Osteocyte (in vitro differentiated cells): ENCODE results near the gene AHNAK. TPM values are rescaled to one million over a fixed set of nuclear protein-coding genes. Genes with fewer than 3 reads are reported as not detected.

Source experiments
- DNase-seq: peaks from one replicate; pipeline ENCODE4 v3.0.0; 2021; ENCODE audit warnings: mixed read lengths; ENCODE audit not compliant: unreplicated experiment; ENCODE audit errors: extremely low spot score
- H3K27ac Mint-ChIP-seq: one replicate; pipeline ENCODE4 v1.8.0; 2021; ENCODE audit warnings: mild to moderate bottlenecking, mixed read lengths; ENCODE audit not compliant: unreplicated experiment
- H3K27me3 Mint-ChIP-seq: one replicate; pipeline ENCODE4 v1.8.0; 2021; ENCODE audit warnings: mixed read lengths; ENCODE audit not compliant: unreplicated experiment
- H3K36me3 Mint-ChIP-seq: one replicate; pipeline ENCODE4 v1.8.0; 2021; ENCODE audit warnings: mixed read lengths; ENCODE audit not compliant: unreplicated experiment
- H3K4me1 Mint-ChIP-seq: one replicate; pipeline ENCODE4 v1.8.0; 2021; ENCODE audit warnings: mixed read lengths; ENCODE audit not compliant: unreplicated experiment
- H3K4me3 Mint-ChIP-seq: one replicate; pipeline ENCODE4 v1.8.0; 2021; ENCODE audit warnings: mild to moderate bottlenecking, moderate library complexity, mixed read lengths; ENCODE audit not compliant: unreplicated experiment
- H3K9me3 Mint-ChIP-seq: one replicate; pipeline ENCODE4 v1.8.0; 2021; ENCODE audit warnings: mixed read lengths; ENCODE audit not compliant: unreplicated experiment
- total RNA-seq: library from RNA; stranded (reverse); gene quantifications from 2 replicates; pipeline ENCODE4 v1.2.1, GENCODE V29; 2021
- TF ChIP-seq, protein P1 (sequence below): fragments of 200-600 bp; sonication (generic); IDR thresholded peaks from 2 replicates; pipeline ENCODE4 v1.5.0; 2021; ENCODE audit warnings: antibody characterized with exemption, mild to moderate bottlenecking, moderate library complexity

The AHNAK gene
- total RNA-seq, 1 donor from 2014 or later, result 462 TPM

DNA sequence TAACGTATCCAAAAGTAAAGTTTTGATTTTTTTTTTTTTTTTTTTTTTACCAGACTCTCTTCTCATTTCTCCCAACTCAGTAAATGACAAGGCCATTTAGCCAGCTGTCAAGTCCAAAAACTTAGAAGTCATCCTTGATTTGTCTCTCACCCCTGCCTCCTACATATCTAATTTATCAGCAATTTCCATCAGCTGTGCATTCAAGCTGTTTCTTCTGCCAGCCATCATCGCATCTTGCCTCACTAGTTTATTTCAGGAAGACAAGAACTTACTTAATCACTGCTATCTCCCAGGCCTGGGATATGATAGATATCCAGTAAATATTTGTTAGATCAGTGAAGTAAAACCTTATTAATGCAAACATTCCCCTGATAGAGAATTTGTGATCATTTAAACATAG, 80.2 kb downstream of the AHNAK start:
- no peak overlapping the region for H3K4me3 Mint-ChIP-seq
- H3K4me1 Mint-ChIP-seq, result peaks cover 18% of the 10 kb centered on the region
- TF ChIP-seq, protein P1, sequence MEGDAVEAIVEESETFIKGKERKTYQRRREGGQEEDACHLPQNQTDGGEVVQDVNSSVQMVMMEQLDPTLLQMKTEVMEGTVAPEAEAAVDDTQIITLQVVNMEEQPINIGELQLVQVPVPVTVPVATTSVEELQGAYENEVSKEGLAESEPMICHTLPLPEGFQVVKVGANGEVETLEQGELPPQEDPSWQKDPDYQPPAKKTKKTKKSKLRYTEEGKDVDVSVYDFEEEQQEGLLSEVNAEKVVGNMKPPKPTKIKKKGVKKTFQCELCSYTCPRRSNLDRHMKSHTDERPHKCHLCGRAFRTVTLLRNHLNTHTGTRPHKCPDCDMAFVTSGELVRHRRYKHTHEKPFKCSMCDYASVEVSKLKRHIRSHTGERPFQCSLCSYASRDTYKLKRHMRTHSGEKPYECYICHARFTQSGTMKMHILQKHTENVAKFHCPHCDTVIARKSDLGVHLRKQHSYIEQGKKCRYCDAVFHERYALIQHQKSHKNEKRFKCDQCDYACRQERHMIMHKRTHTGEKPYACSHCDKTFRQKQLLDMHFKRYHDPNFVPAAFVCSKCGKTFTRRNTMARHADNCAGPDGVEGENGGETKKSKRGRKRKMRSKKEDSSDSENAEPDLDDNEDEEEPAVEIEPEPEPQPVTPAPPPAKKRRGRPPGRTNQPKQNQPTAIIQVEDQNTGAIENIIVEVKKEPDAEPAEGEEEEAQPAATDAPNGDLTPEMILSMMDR, result no peak
- no peak overlapping the region for H3K27ac Mint-ChIP-seq
- H3K36me3 Mint-ChIP-seq, result no peaks in the 10 kb centered on the region
- H3K27me3 Mint-ChIP-seq, result no peaks in the 10 kb centered on the region
- no peak for DNase-seq
- no peaks in the 10 kb centered on the region for H3K9me3 Mint-ChIP-seq

DNA sequence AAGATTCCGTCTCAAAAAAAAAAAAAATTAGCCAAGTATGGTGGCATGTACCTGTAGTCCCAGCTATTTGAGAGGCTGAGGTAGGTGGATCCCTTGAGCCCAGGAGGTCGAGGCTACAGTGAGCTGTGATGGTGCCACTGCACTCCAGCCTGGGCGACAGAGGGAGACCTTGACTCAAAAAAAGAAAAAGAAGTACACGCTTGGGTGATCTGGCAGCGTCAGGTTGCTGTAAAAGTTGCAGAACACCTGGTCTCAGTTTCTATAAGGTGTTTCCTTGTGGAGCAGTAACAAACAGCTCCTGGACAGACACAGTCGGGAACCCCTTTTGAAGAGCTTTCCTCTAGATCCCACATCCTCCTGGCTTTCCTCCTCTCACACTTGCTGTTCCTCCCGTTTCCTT, 82.0 kb downstream of the AHNAK start:
- Mint-ChIP-seq H3K36me3 (no peaks in the 10 kb centered on the region), H3K27ac (no peak overlapping the region), H3K4me1 (peaks cover 20% of the 10 kb centered on the region), H3K4me3 (no peak overlapping the region), H3K27me3 (no peaks in the 10 kb centered on the region), H3K9me3 (no peaks in the 10 kb centered on the region)
- TF ChIP-seq, protein P1, result no peak
- DNase-seq, result no peak

DNA sequence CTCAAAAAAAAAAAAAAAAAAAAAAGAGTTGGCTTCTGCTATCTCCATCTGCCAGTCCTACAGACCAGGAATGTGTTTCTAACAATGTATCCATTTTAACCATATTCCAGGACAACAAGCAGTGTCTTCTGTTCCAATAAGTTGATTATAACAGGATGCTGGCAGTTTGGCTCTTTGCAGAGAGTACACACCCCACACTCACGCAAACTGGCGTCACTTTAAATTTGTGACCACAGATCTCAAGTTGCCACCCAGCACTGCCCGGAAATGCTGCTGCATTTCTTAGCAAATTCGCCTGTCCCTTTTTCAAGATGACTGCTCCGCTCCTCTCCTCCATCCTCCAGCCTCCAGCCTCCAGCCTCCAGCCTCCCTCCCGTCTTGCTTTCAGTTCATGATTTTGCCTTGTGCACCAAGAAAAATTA, 83.5 kb downstream of the AHNAK start:
- H3K27me3 Mint-ChIP-seq, result no peaks in the 10 kb centered on the region
- H3K27ac Mint-ChIP-seq, result no peak overlapping the region
- H3K4me3 Mint-ChIP-seq, result no peak overlapping the region
- no peaks in the 10 kb centered on the region for H3K9me3 Mint-ChIP-seq
- TF ChIP-seq, protein P1, result no peak
- peaks cover 20% of the 10 kb centered on the region for H3K4me1 Mint-ChIP-seq
- DNase-seq, result no peak
- no peaks in the 10 kb centered on the region for H3K36me3 Mint-ChIP-seq

DNA sequence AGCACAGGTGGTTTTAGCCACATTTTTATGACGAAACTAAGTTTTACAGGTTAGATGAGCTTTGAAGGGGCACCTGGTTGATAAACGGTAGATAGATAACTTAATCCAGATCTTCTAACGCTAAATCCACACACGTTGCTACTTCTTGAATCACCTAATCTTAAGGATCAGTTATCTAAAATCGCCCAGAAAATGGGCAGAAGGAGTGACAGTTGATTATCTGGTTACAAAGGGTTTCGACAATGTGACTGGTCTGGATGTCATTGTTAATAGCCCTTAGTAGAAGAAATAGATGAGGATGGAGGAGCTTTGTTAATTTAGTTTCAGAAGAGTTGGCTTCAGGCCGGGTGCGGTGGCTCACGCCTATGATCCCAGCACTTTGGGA, 84.1 kb downstream of the AHNAK start:
- TF ChIP-seq, protein P1, result no peak
- Mint-ChIP-seq H3K27ac (no peak overlapping the region), H3K27me3 (no peaks in the 10 kb centered on the region)

DNA sequence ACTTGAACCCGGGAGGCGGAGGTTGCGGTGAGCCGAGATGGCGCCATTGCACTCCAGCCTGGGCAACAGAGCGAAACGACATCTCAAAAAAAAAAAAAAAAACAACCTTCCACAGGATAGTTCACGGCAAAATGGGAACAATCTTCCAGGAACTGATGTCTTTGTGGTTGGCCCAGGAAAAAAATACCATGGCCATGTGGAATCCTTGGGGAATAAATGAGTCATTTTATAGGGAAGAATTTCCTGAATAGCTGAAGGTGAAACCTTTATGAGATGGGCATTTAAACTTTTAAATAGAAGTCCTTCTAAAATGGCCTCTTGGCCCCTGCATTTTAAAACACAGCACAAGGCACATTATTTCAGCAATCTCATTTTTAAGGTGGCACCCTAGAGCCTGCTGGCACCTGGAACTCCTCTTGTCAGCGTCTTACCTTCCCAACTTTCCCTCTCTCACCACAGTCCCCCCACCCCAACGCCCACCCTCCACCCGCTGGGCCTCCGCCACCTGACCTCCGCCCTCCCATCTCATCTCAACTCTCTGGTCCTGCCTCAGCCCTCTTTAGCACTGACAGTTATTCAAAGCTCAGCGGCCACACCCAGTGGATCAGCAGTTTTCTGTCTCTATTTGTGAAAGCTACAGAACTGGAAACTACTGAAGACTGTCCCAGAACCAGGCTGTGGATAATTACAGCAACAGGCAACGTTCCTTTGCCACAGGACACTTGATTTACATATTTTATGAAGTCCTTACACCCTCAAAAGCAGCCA, 84.7 kb downstream of the AHNAK start:
- Mint-ChIP-seq H3K9me3 (no peaks in the 10 kb centered on the region), H3K4me1 (peaks cover 20% of the 10 kb centered on the region), H3K4me3 (no peak overlapping the region), H3K36me3 (no peaks in the 10 kb centered on the region), H3K27me3 (no peaks in the 10 kb centered on the region), H3K27ac (peak overlapping the region; percentile 45)
- TF ChIP-seq, protein P1, result no peak
- no peak for DNase-seq

More for the DNA sequence above, 84.1 kb downstream of the AHNAK start:
- Mint-ChIP-seq H3K36me3 (no peaks in the 10 kb centered on the region), H3K9me3 (no peaks in the 10 kb centered on the region), H3K4me1 (peaks cover 20% of the 10 kb centered on the region), H3K4me3 (no peak overlapping the region)
- no peak for DNase-seq
